C4-2B (cell line): ENCODE results near the gene RAPGEF4.
"Not testable (repeated sequence)": the region's sequence is repeated elsewhere in the genome, so short reads cannot be mapped to it uniquely, and the experiment has no call there.

Experiments used
- H3K27ac ChIP-seq: fragments of 450-650 bp; 2 replicates; pipeline ENCODE4 v1.5.1; 2017
- ZFX ChIP-seq: fragments of 450-650 bp; IDR thresholded peaks from 2 replicates; pipeline ENCODE4 v1.6.1; 2017
- TF ChIP-seq, protein P1 (sequence below): fragments of 450-650 bp; conservative IDR thresholded peaks from 2 replicates; pipeline ENCODE4 v1.5.1; 2017; ENCODE audit warnings: mild to moderate bottlenecking

Gene RAPGEF4

DNA sequence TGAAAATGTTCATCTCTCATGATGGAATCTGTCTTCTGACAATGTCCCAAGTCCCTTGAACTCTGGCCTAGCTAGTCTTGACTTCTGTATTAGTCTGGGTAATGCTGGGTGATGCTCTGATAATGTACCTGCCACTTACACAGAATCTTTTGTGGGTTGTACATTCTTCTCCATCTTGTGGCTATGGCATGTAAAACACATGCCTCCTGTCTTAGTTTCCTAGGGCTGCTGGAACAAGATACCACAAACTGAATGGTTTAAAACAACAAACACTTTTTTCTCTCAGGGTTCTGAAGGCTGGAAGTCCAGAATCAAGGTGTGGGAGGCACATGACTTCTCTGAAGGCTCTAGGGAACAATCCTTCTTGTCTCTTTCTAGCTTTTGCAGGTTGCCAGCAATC is 57.1 kb downstream of the RAPGEF4 start:
- TF ChIP-seq, protein P1, sequence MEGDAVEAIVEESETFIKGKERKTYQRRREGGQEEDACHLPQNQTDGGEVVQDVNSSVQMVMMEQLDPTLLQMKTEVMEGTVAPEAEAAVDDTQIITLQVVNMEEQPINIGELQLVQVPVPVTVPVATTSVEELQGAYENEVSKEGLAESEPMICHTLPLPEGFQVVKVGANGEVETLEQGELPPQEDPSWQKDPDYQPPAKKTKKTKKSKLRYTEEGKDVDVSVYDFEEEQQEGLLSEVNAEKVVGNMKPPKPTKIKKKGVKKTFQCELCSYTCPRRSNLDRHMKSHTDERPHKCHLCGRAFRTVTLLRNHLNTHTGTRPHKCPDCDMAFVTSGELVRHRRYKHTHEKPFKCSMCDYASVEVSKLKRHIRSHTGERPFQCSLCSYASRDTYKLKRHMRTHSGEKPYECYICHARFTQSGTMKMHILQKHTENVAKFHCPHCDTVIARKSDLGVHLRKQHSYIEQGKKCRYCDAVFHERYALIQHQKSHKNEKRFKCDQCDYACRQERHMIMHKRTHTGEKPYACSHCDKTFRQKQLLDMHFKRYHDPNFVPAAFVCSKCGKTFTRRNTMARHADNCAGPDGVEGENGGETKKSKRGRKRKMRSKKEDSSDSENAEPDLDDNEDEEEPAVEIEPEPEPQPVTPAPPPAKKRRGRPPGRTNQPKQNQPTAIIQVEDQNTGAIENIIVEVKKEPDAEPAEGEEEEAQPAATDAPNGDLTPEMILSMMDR: no peak
- TF ChIP-seq ZFX: no peak
- H3K27ac ChIP-seq: no peak overlapping the region

DNA sequence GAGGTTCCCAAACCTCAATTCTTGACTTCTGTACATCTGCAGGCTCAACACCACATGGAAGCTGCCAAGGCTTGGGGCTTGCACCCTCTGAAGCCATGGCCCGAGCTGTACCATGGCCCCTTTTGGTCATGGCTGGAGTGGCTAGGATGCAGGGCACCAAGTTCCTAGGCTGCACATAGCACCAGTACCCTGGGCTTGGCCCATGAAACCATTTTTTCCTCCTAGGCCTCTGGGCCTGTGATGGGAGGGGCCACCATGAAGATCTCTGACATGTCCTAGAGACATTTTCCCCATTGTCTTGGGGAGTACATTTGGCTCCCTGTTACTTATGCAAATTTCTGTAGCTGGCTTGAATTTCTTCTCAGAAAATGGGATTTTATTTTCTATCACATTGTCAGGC is 67.7 kb downstream of the RAPGEF4 start:
- H3K27ac ChIP-seq: not testable (repeated sequence)

DNA sequence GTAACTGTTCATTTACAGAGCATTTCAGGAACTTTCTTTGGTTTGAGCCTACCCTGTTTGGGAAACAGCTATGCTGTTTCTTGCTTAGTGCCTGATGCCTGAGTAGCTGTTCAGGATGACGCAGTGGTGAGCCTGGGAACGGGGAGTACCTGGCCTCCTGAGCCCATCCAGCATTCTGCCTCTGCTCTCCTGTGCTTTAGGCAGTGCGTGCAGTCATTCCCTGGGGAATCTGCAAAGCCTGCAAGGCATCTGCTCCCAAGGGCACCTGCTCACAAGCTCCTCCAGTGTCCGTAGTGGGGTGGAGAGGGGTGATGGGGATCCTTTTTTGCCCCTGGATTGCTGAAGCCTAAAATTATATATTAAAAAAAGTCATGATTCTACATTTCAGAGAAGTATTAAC is 68.8 kb downstream of the RAPGEF4 start:
- no peak overlapping the region for H3K27ac ChIP-seq
- TF ChIP-seq, protein P1: no peak

DNA sequence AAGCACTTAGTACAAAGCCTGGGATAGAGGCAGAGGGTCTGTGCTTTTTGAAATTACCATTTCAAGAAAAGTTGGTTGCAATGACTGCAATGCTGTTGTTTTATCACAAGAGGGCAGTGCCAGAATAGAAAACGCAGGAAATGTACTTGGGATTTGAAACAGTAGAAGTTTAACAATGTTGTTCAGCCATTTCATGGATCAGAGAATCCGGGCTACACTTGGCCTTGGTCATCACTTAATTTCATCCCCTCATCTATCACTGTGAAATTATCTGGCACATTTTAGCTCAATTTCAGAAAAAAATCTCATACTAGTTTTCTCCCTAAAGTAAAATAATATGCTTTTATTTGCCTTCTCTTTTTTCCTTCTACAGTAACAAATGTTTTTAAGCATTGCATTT is 70.8 kb downstream of the RAPGEF4 start:
- H3K27ac ChIP-seq: no peak overlapping the region
- TF ChIP-seq, protein P1: peak; percentile 86
- TF ChIP-seq ZFX: no peak

GRCh38 chr2:172806996-172807395 is 71.4 kb downstream of the RAPGEF4 start:
- H3K27ac ChIP-seq: no peak overlapping the region
- TF ChIP-seq ZFX: no peak
- TF ChIP-seq, protein P1: no peak

DNA sequence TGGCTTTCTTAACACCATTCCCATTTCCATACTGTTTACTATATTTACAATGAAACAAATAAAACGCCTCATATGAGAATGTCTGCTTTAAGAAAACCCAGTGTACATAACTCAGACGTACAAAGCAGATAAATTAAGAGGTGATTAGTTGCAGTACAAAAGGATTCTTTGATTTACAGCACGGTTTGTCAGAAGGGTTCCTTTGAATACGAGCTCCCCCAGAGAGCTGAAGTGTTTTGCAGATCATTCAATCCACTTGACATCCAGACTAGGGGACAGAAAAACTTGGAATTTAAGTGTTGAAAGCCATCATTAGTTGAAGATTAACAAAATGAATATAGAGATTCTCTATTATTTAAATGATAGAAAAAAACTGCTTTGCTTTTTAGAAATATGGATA is 72.5 kb downstream of the RAPGEF4 start:
- TF ChIP-seq, protein P1: no peak
- H3K27ac ChIP-seq: no peak overlapping the region

- no peak overlapping the region for H3K27ac ChIP-seq
- no peak for TF ChIP-seq ZFX
- TF ChIP-seq, protein P1: no peak
These were observed 75.4 kb downstream of the RAPGEF4 start for GRCh38 chr2:172811027-172811426.

- no peak overlapping the region for H3K27ac ChIP-seq
- TF ChIP-seq ZFX: no peak
- TF ChIP-seq, protein P1: no peak
These were observed 76.6 kb downstream of the RAPGEF4 start for GRCh38 chr2:172812158-172812744.
